OCI-M1 (cell line): ENCODE measurements around the gene CIAO1.
A peak's percentile ranks its signal among the peaks of the same experiment; 100 is the strongest.
"Not testable (repeated sequence)": the region's sequence is repeated elsewhere in the genome, so short reads cannot be mapped to it uniquely, and the experiment has no call there.

Source experiments
- DNase-seq: peaks from one replicate; lab custom pipeline; 2025; lab: John Stamatoyannopoulos, UW

CIAO1 gene

GRCh38 chr2:96276787-96277499 is 10.9 kb downstream of the CIAO1 start:
- DNase-seq = no peak

GRCh38 chr2:96287273-96287856 is 21.3 kb downstream of the CIAO1 start:
- DNase-seq = no peak

- no peak for DNase-seq
Observed at GRCh38 chr2:96291751-96292150, 25.7 kb downstream of the CIAO1 start.

DNA sequence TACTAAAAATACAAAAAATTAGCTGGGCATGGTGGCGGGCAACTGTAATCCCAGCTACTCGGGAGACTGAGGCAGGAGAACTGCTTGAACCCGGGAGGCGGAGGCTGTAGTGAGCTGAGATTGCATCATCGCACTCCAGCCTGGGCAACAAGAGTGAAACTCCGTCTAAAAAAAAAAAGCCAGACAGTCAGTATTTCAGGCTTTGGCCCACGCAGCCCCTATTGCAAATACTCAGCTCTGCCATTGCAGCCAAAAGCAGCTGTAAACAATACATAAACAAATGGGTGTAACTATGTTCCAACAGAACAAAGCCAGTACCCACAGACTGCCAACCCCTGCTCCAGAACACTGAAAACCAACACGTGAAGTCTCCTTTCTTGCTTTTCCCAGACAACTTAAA is 28.2 kb downstream of the CIAO1 start:
- DNase-seq = not testable (repeated sequence)

DNA sequence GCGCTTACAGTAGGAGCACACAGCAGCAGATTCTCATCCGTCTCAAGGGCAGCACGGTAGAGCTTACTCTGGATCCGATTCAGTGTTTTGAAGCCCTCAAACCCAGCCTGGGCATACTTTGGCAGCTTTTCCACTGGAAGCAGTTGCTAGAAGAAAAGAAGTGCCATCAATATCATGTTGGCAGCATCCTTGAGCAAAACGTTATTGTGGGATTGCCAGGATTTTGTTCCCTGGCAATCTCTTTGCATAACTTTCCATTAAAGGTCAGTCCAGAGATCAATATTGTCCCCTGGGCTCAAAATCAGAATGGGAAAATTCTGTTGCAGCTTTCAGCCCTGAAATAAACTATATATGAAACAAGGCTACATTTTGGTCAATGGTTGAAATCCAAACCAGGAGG is 30.9 kb downstream of the CIAO1 start:
- DNase-seq = no peak

GRCh38 chr2:96301865-96302264 is 35.8 kb downstream of the CIAO1 start:
- DNase-seq = no peak

DNA sequence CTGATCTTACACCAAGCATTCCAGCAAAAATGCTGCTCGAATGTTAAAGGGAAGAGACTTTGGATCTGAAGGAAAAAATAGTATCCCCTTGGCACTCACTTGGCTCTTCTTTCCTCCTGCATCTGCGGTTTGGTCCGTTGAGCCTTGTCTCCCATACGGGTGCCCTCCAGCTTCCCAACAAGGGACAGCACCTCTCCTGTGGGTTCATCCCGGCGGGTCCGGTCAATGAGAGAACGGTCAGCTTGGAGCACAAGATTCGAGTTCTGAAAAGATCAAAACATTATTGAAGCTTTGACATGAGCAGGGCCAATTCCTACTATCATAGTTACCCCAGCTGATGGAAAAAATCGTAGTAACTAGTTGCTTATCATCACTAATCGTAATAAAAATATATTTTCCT is 38.6 kb downstream of the CIAO1 start:
- peak; percentile 40 for DNase-seq

GRCh38 chr2:96305091-96305978 is 39.3 kb downstream of the CIAO1 start, which contains the start of gene SNRNP200:
SNRNP200 (minus strand) TSS chr2:96305546; CDS start chr2:96305437, 109 bp downstream.
- peak; percentile 95 for DNase-seq

DNA sequence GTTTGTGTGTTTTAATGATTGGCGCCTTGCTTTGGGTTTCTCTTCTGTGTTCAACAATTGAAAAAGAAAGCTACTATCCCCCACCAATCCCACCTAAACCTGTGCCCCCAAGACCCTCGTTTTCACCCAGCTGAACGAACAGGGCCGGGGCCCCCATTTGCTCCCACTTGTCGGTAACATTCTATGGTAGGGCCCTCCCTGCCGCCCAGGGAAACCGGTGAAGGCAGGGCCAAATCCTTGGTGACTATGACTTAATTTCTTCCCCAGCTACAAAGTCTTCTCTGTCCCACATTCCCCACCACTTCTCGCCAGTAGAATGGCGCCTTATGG is 39.9 kb downstream of the CIAO1 start:
- peak; percentile 40 for DNase-seq

GRCh38 chr2:96306370-96306769 is 40.3 kb downstream of the CIAO1 start:
- DNase-seq = peak; percentile 34

DNA sequence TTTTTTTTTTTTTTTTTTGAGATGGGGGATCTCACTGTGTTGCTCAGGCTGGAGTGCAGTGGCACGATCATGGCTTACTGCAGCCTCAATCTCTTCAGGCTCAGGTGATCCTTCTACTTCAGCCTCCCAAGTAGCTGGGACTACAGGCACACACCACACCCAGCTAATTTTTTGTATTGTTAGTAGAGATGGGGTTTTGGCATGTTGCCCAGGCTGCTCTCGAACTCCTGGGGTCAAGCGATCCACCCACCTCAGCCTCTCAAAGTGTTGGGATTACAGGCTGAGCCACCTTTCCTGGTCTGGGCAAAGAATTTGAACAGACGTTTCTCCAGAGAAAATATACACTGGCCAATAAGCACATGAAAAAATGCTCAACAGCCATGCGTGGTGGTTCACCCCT is 42.2 kb downstream of the CIAO1 start:
- DNase-seq = no peak

- DNase-seq = no peak
Observed at GRCh38 chr2:96315005-96315399, 49.0 kb downstream of the CIAO1 start.

DNA sequence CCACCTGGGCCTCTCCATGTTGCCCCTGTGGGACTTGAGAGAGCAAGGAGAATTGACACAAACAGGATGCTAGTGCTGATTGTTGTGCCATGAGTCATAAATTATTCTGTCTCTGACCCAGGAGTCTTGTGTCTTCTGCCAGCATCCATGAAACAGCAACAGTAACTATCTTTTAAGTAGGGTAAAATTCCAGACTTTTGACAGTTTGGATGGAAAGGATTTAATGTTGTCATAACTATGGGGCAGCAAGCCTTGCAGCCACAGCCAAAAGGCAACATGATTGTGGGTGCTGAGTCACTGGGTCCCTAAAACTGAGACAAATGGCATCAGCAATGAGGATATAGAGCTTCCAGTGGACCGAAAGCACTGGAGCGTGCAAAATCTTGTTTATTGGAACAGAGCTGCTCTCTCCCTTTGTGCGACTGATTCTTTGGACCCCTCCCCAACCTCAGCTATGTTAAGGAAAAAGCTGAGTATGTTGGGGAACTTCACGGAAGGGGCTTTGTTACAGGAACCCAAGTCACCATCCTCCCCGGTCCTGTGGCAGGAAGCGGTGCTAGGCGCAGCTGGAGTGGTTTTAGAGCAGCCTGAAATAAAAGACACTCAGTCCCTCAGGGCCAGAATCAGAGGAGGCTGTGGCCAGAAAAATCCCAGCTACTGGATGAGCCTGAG is 49.5 kb downstream of the CIAO1 start:
- no peak for DNase-seq

GRCh38 chr2:96316999-96317398 is 51.0 kb downstream of the CIAO1 start:
- DNase-seq = no peak

DNA sequence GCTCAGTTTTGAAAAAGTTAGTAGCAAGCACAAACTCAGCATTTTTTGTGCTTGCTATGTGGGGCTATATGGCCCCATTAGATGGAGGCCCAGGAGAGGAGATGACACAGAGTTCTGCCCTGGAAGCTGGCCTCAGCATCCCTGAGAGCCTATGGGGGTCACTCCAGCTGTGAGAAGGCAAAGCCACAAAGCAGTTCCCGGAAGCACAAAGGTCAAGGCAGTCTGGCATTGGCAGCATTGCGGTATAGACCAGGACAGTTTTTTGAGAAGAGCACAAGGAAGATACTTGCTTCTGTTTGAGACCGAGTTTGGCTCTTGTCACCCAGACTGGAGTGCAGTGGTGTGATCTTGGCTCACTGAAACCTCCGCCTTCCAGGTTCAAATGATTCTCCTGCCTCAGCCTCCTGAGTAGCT is 51.6 kb downstream of the CIAO1 start:
- no peak for DNase-seq

GRCh38 chr2:96318723-96319122 is 52.7 kb downstream of the CIAO1 start:
- no peak for DNase-seq

- no peak for DNase-seq
Observed at GRCh38 chr2:96319396-96319795, 53.4 kb downstream of the CIAO1 start.

DNA sequence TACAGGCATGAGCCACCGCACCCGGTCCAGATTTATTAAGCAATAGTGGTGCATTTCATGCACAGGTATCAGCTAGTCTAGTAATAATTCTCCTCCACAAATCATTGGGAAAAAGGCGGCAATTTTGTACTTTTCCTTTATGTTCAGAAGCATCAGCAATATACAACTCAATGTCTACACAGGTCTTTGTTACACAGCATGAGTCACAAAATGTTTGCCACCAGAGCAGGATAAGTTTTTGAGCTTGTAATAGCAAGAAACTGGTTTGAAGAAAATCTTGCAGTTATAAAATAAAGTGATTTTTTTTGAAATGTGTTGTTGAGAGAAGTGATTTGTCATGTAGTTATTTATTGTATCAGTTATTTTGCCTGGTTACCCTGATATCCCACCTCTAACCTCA is 54.3 kb downstream of the CIAO1 start:
- DNase-seq = peak; percentile 18

GRCh38 chr2:96320728-96321622 is 55.0 kb downstream of the CIAO1 start:
- peak; percentile 81 for DNase-seq
